Measurements from ENCODE around the gene PSMB3. TPM values are rescaled to one million over a fixed set of nuclear protein-coding genes. Genes with fewer than 3 reads are reported as not detected.

Gene PSMB3
- total RNA-seq, 3 donors from 2014 or later (not counting 1 experiment from before 2014, with no cell fraction given), result 102 to 129 (median 118) TPM

GRCh38 chr17:38735161-38735997, 17.2 kb upstream of the PSMB3 start:
- Mint-ChIP-seq H3K36me3 (no peaks in the 10 kb centered on the region), H3K4me1 (peaks cover 46 to 53% of the 10 kb centered on the region in 2 donors), H3K9me3 (no peaks in the 10 kb centered on the region), H3K27ac (peak overlapping the region; percentile 89 to 93), H3K4me3 (no peak overlapping the region), H3K27me3 (ENCODE audit: low read depth in 2 of 2) (no peaks in the 10 kb centered on the region)
- 54% methylated on average over 23 of the region's 23 CpGs for WGBS (ENCODE audit: insufficient coverage)
- intact Hi-C loops (cut with micrococcal nuclease), result loop anchor here (1.0 kb wide), 2 partner anchors 58 to 177 kb away; no protein-coding TSS in a partner anchor
- Histone ChIP-seq H3K9me3 (ENCODE audit: control insufficient read depth, insufficient read depth, low read length) (no peaks in the 10 kb centered on the region), H3K27me3 (ENCODE audit: control insufficient read depth, insufficient read depth, low read length) (no peaks in the 10 kb centered on the region), H3K36me3 (ENCODE audit: control insufficient read depth, insufficient read depth, low read length) (peaks cover 2% of the 10 kb centered on the region), H3K4me1 (ENCODE audit: control insufficient read depth, insufficient read depth, low read length) (peaks cover 39% of the 10 kb centered on the region), H3K27ac (ENCODE audit: low read length) (no peak overlapping the region), H3K4me3 (ENCODE audit: low read length) (no peak overlapping the region)
- peak; percentile 78 to 85 for DNase-seq
- peak in 2 of 3 donors; percentile 52 to 59 for ATAC-seq
- peak; percentile 94 for TF ChIP-seq CTCF (IDR thresholded peaks at IDR 0.05)

GRCh38 chr17:38738007-38738662, 14.4 kb upstream of the PSMB3 start:
- Mint-ChIP-seq H3K36me3 (no peaks in the 10 kb centered on the region), H3K27me3 (ENCODE audit: low read depth in 2 of 2) (peaks cover 0 to 5% of the 10 kb centered on the region in 2 donors), H3K27ac (no peak overlapping the region), H3K9me3 (no peaks in the 10 kb centered on the region), H3K4me3 (no peak overlapping the region), H3K4me1 (peaks cover 24 to 26% of the 10 kb centered on the region in 2 donors)
- Histone ChIP-seq H3K4me1 (ENCODE audit: control insufficient read depth, insufficient read depth, low read length) (peaks cover 16% of the 10 kb centered on the region), H3K9me3 (ENCODE audit: control insufficient read depth, insufficient read depth, low read length) (no peaks in the 10 kb centered on the region), H3K4me3 (ENCODE audit: low read length) (no peak overlapping the region), H3K27me3 (ENCODE audit: control insufficient read depth, insufficient read depth, low read length) (no peaks in the 10 kb centered on the region), H3K36me3 (ENCODE audit: control insufficient read depth, insufficient read depth, low read length) (peaks cover 2% of the 10 kb centered on the region), H3K27ac (ENCODE audit: low read length) (no peak overlapping the region)
- TF ChIP-seq CTCF (IDR thresholded peaks at IDR 0.05), result no peak
- 84% methylated on average over 14 of the region's 14 CpGs for WGBS (ENCODE audit: insufficient coverage)
- intact Hi-C loops (cut with micrococcal nuclease), result no loop called here
- ATAC-seq (no peak), DNase-seq (no peak)

- H3K27ac ChIP-seq (ENCODE audit: low read length), result no peak overlapping the region
- Mint-ChIP-seq H3K36me3 (no peaks in the 10 kb centered on the region), H3K9me3 (no peaks in the 10 kb centered on the region), H3K4me3 (no peak overlapping the region), H3K27ac (no peak overlapping the region), H3K4me1 (peaks cover 19 to 21% of the 10 kb centered on the region in 2 donors), H3K27me3 (ENCODE audit: low read depth in 2 of 2) (peaks cover 0 to 5% of the 10 kb centered on the region in 2 donors)
- peaks cover under 1% of the 10 kb centered on the region for H3K36me3 ChIP-seq (ENCODE audit: control insufficient read depth, insufficient read depth, low read length)
- no peak for ATAC-seq
- no peak for TF ChIP-seq CTCF (IDR thresholded peaks at IDR 0.05)
- 96% methylated on average over 16 of the region's 16 CpGs for WGBS (ENCODE audit: insufficient coverage)
- no peaks in the 10 kb centered on the region for H3K9me3 ChIP-seq (ENCODE audit: control insufficient read depth, insufficient read depth, low read length)
- intact Hi-C loops (cut with micrococcal nuclease), result no loop called here
- H3K4me3 ChIP-seq (ENCODE audit: low read length), result no peak overlapping the region
- H3K27me3 ChIP-seq (ENCODE audit: control insufficient read depth, insufficient read depth, low read length), result peaks cover 4% of the 10 kb centered on the region
- peaks cover 16% of the 10 kb centered on the region for H3K4me1 ChIP-seq (ENCODE audit: control insufficient read depth, insufficient read depth, low read length)
- no peak for DNase-seq
Observed at GRCh38 chr17:38738686-38739085, 13.9 kb upstream of the PSMB3 start.

All from natural killer cell (primary cell).